Tibial nerve (tissue), 4 donors: ENCODE measurements around the gene GALR2. TPM values are rescaled to one million over a fixed set of nuclear protein-coding genes. Genes with fewer than 3 reads are reported as not detected.
A peak's percentile ranks its signal among the peaks of the same experiment; 100 is the strongest.
"Not testable (repeated sequence)": the region's sequence is repeated elsewhere in the genome, so short reads cannot be mapped to it uniquely, and the experiment has no call there.

ENCODE experiments used
- DNase-seq, 2 donors: peaks; one replicate each; pipeline ENCODE4 v3.0.0-alpha.2; 2019; ENCODE audit warnings: low spot score in 2 of 2
- H3K27ac ChIP-seq, 4 donors: fragments of 200-600 bp; sonication (generic) in 3 of 4; one replicate each; pipeline ENCODE4 v1.5.1; 2017 to 2019; ENCODE audit warnings: mild to moderate bottlenecking in 1 of 4
- H3K27me3 ChIP-seq, 2 donors: fragments of 200-600 bp; sonication (generic) in 1 of 2; one replicate each; pipeline versions ENCODE4 v1.5.1 to v1.6.0; 2017 to 2019
- H3K36me3 ChIP-seq, 3 donors: fragments of 200-600 bp; sonication (generic); one replicate each; pipeline ENCODE4 v1.5.1; 2018 to 2019
- H3K4me1 ChIP-seq, 4 donors: fragments of 200-600 bp; sonication (generic) in 3 of 4; one replicate each; pipeline ENCODE4 v1.5.1; 2017 to 2019
- H3K4me3 ChIP-seq, 4 donors: fragments of 200-600 bp; sonication (generic) in 3 of 4; one replicate each; pipeline ENCODE4 v1.5.1; 2017 to 2019; ENCODE audit warnings: mild to moderate bottlenecking in 1 of 4, moderate library complexity in 1 of 4
- H3K9me3 ChIP-seq, 4 donors: fragments of 200-600 bp; sonication (generic) in 3 of 4; one replicate each; pipeline ENCODE4 v1.5.1; 2017 to 2019
- EP300 ChIP-seq, 2 donors: sonication (generic); formaldehyde crosslinking; IDR thresholded peaks; one replicate each; pipeline ENCODE4 v1.6.1; 2017; ENCODE audit warnings: antibody characterized with exemption in 2 of 2, mild to moderate bottlenecking in 1 of 2
- POLR2A ChIP-seq, 2 donors: fragments of 450-650 bp; IDR thresholded peaks; one replicate each; pipeline ENCODE4 v1.6.1; 2017; ENCODE audit warnings: antibody characterized with exemption in 2 of 2, mild to moderate bottlenecking in 2 of 2, moderate library complexity in 2 of 2
- WGBS, 2 donors: methylation state at CpG; one replicate each; pipeline ENCODE4 v1.1.5; 2018; 5-methylcytosine and 5-hydroxymethylcytosine counted together
- total RNA-seq, 4 donors: library from RNA; depleted of rRNA; stranded (reverse); fragments of >200 nt; gene quantifications; one replicate each; pipeline ENCODE4 v1.1.0, GENCODE V29; 2016
- TF ChIP-seq, protein P1 (sequence below), 5 experiments: fragments of 200-600 bp in 3 of 5; fragments of 450-650 bp in 2 of 5; sonication (generic) in 3 of 5; IDR thresholded peaks; one replicate each; pipeline ENCODE4 v1.5.1; 2016 to 2019; ENCODE audit warnings: antibody characterized with exemption in 5 of 5, mild to moderate bottlenecking in 3 of 5, moderate library complexity in 2 of 5

The GALR2 gene
- total RNA-seq, 4 donors from 2014 or later: not detected

DNA sequence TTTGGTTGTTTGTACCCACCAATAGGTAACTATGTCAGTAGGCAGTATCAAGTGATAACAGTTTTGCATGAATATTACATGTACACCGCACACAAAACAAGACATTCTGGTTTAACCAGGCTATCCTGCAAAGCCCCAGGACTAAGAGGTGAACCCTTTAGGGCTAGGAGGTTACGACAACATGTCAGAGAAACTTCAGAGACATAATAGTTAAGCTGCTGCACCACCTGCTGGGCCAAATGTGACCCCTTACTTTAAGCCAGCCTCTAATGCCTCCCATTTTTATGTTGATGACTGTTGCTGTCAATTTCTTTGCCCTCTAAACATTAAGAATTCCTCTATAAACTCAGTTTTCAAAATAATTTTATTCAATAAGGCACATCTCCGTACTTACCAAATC, 17.7 kb upstream of the GALR2 start:
- DNase-seq: no peak
- no peaks in the 10 kb centered on the region for H3K27me3 ChIP-seq
- H3K36me3 ChIP-seq: peaks cover 6 to 100% (median 42%) of the 10 kb centered on the region in 3 donors
- H3K27ac ChIP-seq: no peak overlapping the region
- no peaks in the 10 kb centered on the region for H3K9me3 ChIP-seq
- H3K4me3 ChIP-seq: no peak overlapping the region
- WGBS, 2 donors: 88 to 90% methylated on average over 3 of the region's 3 CpGs
- peaks cover 0 to 7% (median 0%) of the 10 kb centered on the region in 4 donors for H3K4me1 ChIP-seq
- TF ChIP-seq POLR2A (IDR thresholded peaks at IDR 0.05): no peak
- no peak for TF ChIP-seq EP300 (IDR thresholded peaks at IDR 0.05)
- TF ChIP-seq, protein P1, sequence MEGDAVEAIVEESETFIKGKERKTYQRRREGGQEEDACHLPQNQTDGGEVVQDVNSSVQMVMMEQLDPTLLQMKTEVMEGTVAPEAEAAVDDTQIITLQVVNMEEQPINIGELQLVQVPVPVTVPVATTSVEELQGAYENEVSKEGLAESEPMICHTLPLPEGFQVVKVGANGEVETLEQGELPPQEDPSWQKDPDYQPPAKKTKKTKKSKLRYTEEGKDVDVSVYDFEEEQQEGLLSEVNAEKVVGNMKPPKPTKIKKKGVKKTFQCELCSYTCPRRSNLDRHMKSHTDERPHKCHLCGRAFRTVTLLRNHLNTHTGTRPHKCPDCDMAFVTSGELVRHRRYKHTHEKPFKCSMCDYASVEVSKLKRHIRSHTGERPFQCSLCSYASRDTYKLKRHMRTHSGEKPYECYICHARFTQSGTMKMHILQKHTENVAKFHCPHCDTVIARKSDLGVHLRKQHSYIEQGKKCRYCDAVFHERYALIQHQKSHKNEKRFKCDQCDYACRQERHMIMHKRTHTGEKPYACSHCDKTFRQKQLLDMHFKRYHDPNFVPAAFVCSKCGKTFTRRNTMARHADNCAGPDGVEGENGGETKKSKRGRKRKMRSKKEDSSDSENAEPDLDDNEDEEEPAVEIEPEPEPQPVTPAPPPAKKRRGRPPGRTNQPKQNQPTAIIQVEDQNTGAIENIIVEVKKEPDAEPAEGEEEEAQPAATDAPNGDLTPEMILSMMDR (IDR thresholded peaks at IDR 0.05): no peak

DNA sequence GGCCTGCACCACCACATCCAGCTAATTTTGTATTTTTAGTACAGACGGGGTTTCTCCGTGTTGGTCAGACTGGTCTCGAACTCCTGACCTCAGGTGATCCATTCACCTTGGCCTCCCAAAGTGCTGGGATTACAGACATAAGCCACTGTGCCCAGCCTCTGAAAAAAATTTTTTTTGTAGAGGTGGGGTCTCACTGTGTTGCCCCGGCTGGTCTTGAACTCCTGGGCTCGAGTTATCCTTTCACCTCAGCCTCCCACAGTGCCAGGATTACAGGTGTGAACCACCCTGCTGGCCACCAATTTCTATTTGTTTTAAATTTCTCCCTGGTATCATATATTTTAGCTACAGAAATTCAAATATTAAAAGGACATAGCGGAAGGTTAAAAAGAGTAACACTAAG, 16.3 kb upstream of the GALR2 start:
- H3K36me3 ChIP-seq: peaks cover 6 to 96% (median 44%) of the 10 kb centered on the region in 3 donors
- 75 to 93% methylated on average over 6 of the region's 6 CpGs for WGBS, 2 donors

DNA sequence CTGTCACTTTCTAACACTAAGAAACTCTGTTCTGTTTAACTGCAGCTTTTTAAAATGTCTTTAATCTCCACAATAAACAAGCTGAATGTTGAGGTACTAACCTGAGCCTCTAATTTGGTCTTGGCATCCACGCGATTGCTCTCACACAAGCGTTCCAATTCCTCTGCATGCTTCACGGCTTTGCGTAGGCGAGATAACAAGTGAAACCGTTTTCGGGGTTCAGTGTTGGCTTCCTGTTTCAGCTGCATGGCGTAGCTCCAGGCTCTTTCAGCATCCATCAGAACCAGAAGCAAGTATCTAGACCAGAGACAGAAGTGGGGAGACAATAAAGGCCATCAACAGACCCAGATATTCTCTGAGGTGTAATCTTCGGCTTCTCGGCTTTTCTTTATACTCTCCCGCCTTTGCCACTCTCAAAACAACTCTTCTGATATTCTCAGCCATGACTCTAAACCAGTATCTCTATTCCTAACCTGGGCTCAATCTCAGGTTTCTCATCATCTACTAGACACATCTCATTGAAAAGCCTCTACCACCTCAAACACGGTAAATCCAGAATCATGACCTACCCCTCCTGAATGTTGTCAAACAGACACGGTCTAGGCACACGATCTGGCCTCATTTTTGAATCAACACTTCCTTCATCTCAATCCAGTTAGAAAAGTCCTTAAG, 10.6 kb upstream of the GALR2 start:
- no peaks in the 10 kb centered on the region for H3K9me3 ChIP-seq
- H3K36me3 ChIP-seq: peaks cover 3 to 96% (median 51%) of the 10 kb centered on the region in 3 donors

More for the DNA sequence above, 16.3 kb upstream of the GALR2 start:
- H3K27me3 ChIP-seq, H3K4me3 ChIP-seq, H3K4me1 ChIP-seq, DNase-seq, H3K9me3 ChIP-seq, H3K27ac ChIP-seq: not testable (repeated sequence)

DNA sequence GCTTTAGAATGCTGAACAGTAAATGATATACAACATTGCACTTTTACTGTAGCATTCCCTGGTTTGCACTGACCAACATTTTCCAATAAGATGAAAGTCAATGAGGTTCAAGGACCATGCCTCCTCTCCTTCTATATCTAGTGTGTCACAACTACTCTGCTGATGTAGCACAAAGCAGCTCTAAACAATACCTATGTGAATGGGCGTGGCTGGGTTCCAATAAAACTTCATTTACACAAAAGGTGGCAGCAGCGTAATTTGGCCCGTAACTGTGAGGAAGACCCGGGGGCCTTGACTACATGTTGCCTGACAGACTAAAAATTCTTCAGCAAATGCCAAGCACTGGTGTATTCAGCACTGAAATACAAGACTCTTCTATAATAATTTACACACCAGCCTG, 8.8 kb upstream of the GALR2 start:
- Histone ChIP-seq H3K36me3 (peaks cover 3 to 87% (median 42%) of the 10 kb centered on the region in 3 donors), H3K4me3 (no peak overlapping the region), H3K4me1 (peaks cover 0 to 26% (median 4%) of the 10 kb centered on the region in 4 donors), H3K27me3 (no peaks in the 10 kb centered on the region), H3K27ac (no peak overlapping the region), H3K9me3 (no peaks in the 10 kb centered on the region)
- TF ChIP-seq EP300 (IDR thresholded peaks at IDR 0.05): no peak
- TF ChIP-seq, protein P1 (IDR thresholded peaks at IDR 0.05): no peak
- WGBS, 2 donors: 80 to 90% methylated on average over 4 of the region's 4 CpGs
- no peak for DNase-seq

More for the DNA sequence above, 10.6 kb upstream of the GALR2 start:
- Histone ChIP-seq H3K4me3 (no peak overlapping the region), H3K27me3 (no peaks in the 10 kb centered on the region), H3K4me1 (peaks cover 0 to 11% (median 0%) of the 10 kb centered on the region in 4 donors), H3K27ac (no peak overlapping the region)
- no peak for TF ChIP-seq EP300 (IDR thresholded peaks at IDR 0.05)
- no peak for TF ChIP-seq POLR2A (IDR thresholded peaks at IDR 0.05)
- TF ChIP-seq, protein P1 (IDR thresholded peaks at IDR 0.05): no peak
- DNase-seq: no peak
- WGBS, 2 donors: 89 to 91% methylated on average over 15 of the region's 15 CpGs

- Histone ChIP-seq H3K4me3 (peak overlapping the region; percentile 54 to 73 (median 64)), H3K27ac (peak overlapping the region in 3 of 4 donors; percentile 78 to 85 (median 83)), H3K36me3 (peaks cover 0 to 33% (median 11%) of the 10 kb centered on the region in 3 donors), H3K9me3 (no peaks in the 10 kb centered on the region), H3K27me3 (peaks cover 0 to 33% of the 10 kb centered on the region in 2 donors), H3K4me1 (peaks cover 0 to 67% (median 38%) of the 10 kb centered on the region in 4 donors)
- DNase-seq: no peak
- TF ChIP-seq POLR2A (IDR thresholded peaks at IDR 0.05) (no peak), EP300 (IDR thresholded peaks at IDR 0.05) (no peak)
- TF ChIP-seq, protein P1 (IDR thresholded peaks at IDR 0.05): no peak
- 9 to 11% methylated on average over 15 of the region's 15 CpGs for WGBS, 2 donors
Observed at GRCh38 chr17:76071531-76072147, 2.9 kb upstream of the GALR2 start.
